Neural cell (in vitro differentiated cells): ENCODE results near the gene SYT1.

Experiments
- CTCF ChIP-seq: fragments of 450-650 bp; IDR thresholded peaks from 2 replicates; pipeline ENCODE4 v1.5.1; 2014; ENCODE audit warnings: antibody characterized with exemption, mild to moderate bottlenecking, moderate library complexity; ENCODE audit not compliant: poor library complexity, severe bottlenecking
- EP300 ChIP-seq: fragments of 450-650 bp; conservative IDR thresholded peaks from 2 replicates; pipeline ENCODE4 v1.6.1; 2014; ENCODE audit warnings: antibody characterized with exemption, mild to moderate bottlenecking, moderate library complexity; ENCODE audit not compliant: poor library complexity, severe bottlenecking
- EZH2 ChIP-seq: fragments of 200-600, 300-800 bp; shearing (Covaris generic), sonication (generic); IDR thresholded peaks from 2 replicates; pipeline ENCODE4 v1.6.1; 2014; ENCODE audit warnings: antibody characterized with exemption, low read length, borderline replicate concordance, mild to moderate bottlenecking; ENCODE audit not compliant: insufficient read depth, poor library complexity, severe bottlenecking
- POLR2AphosphoS5 ChIP-seq: IDR thresholded peaks from 2 replicates; pipeline ENCODE4 v1.6.1; 2012
- RAD21 ChIP-seq: fragments of 450-650 bp; conservative IDR thresholded peaks from 2 replicates; pipeline ENCODE4 v1.6.1; 2014; ENCODE audit warnings: antibody characterized with exemption, mild to moderate bottlenecking, moderate library complexity
- REST ChIP-seq: IDR thresholded peaks from 2 replicates; pipeline ENCODE4 v1.6.1; 2012; ENCODE audit warnings: borderline replicate concordance
- SMC3 ChIP-seq: fragments of 450-650 bp; conservative IDR thresholded peaks from 2 replicates; pipeline ENCODE4 v1.6.1; 2014; ENCODE audit warnings: antibody characterized with exemption, mild to moderate bottlenecking, moderate library complexity; ENCODE audit not compliant: poor library complexity
- TAF1 ChIP-seq: IDR thresholded peaks from 2 replicates; pipeline ENCODE4 v1.6.1; 2012; ENCODE audit warnings: low read depth

- TF ChIP-seq CTCF (no peak), POLR2AphosphoS5 (no peak), REST (no peak), RAD21 (no peak), TAF1 (no peak), EP300 (no peak), SMC3 (no peak), EZH2 (no peak)
Measured at GRCh38 chr12:79438480-79439174, 574.1 kb downstream of the SYT1 start.
